Activated B cell treated with CpG ODN at 0.5 μM for 24 hours (primary cell): ENCODE results near the gene VAV2. TPM values are rescaled to one million over a fixed set of nuclear protein-coding genes. Genes with fewer than 3 reads are reported as not detected.

Source experiments
- ATAC-seq: fragments of 200-7000 bp; cut with Tn5 transposase; one replicate; pipeline ENCODE4 v1.10.0; 2021; ENCODE audit warnings: low read depth, mild to moderate bottlenecking, moderate library complexity
- CTCF ChIA-PET: fragments of 350-600 bp; sonication (Branson Sonifier 250); formaldehyde crosslinking; loops from one replicate; lab custom pipeline; 2021; ENCODE audit warnings: antibody characterized with exemption; lab: Charles Lee
- POLR2A ChIA-PET: fragments of 350-600 bp; sonication (Branson Sonifier 250); formaldehyde crosslinking; loops from one replicate; lab custom pipeline; 2021; ENCODE audit warnings: antibody characterized with exemption; lab: Charles Lee
- DNase-seq: peaks from one replicate; pipeline ENCODE4 v3.0.0; 2022
- H3K27ac Mint-ChIP-seq: one replicate; pipeline ENCODE4 v1.8.0; 2020; ENCODE audit warnings: mixed read lengths
- H3K27me3 Mint-ChIP-seq: one replicate; pipeline ENCODE4 v1.8.0; 2021; ENCODE audit warnings: mixed read lengths
- H3K36me3 Mint-ChIP-seq: one replicate; pipeline ENCODE4 v1.8.0; 2021; ENCODE audit warnings: low read depth, mixed read lengths
- H3K4me1 Mint-ChIP-seq: one replicate; pipeline ENCODE4 v1.8.0; 2021; ENCODE audit warnings: mixed read lengths
- H3K4me3 Mint-ChIP-seq: one replicate; pipeline ENCODE4 v1.8.0; 2020; ENCODE audit warnings: mild to moderate bottlenecking, mixed read lengths
- H3K9me3 Mint-ChIP-seq: one replicate; pipeline ENCODE4 v1.8.0; 2020; ENCODE audit warnings: mixed read lengths
- intact Hi-C: fragments of 100-400 bp; cut with micrococcal nuclease; formaldehyde crosslinking; loops from one replicate; pipeline ENCODE4 v1.15.1; 2024
- total RNA-seq: library from RNA; stranded (reverse); gene quantifications from 2 replicates; pipeline ENCODE4 v1.2.3, GENCODE V29; 2022
- TF ChIP-seq, protein P1 (sequence below): fragments of 200-600 bp; IDR thresholded peaks from one replicate; pipeline ENCODE4 v1.8.0; 2022; ENCODE audit warnings: antibody characterized with exemption, mild to moderate bottlenecking

The VAV2 gene
- total RNA-seq, 1 donor from 2014 or later: 99.6 TPM

GRCh38 chr9:133803028-133803585, 189.0 kb downstream of the VAV2 start:
- no peak for ATAC-seq
- intact Hi-C loops: no loop called here
- TF ChIP-seq, protein P1, sequence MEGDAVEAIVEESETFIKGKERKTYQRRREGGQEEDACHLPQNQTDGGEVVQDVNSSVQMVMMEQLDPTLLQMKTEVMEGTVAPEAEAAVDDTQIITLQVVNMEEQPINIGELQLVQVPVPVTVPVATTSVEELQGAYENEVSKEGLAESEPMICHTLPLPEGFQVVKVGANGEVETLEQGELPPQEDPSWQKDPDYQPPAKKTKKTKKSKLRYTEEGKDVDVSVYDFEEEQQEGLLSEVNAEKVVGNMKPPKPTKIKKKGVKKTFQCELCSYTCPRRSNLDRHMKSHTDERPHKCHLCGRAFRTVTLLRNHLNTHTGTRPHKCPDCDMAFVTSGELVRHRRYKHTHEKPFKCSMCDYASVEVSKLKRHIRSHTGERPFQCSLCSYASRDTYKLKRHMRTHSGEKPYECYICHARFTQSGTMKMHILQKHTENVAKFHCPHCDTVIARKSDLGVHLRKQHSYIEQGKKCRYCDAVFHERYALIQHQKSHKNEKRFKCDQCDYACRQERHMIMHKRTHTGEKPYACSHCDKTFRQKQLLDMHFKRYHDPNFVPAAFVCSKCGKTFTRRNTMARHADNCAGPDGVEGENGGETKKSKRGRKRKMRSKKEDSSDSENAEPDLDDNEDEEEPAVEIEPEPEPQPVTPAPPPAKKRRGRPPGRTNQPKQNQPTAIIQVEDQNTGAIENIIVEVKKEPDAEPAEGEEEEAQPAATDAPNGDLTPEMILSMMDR: no peak
- CTCF ChIA-PET: interaction anchor here (1.0 kb wide), 1 partner anchor 10 kb away, joined by 3 read pairs; no protein-coding TSS in a partner anchor
- Mint-ChIP-seq H3K9me3 (no peaks in the 10 kb centered on the region), H3K27me3 (no peaks in the 10 kb centered on the region), H3K4me1 (peaks cover 2% of the 10 kb centered on the region), H3K27ac (no peak overlapping the region), H3K4me3 (no peak overlapping the region), H3K36me3 (peaks cover 72% of the 10 kb centered on the region)
- no peak for DNase-seq
- POLR2A ChIA-PET: no interaction called here

DNA sequence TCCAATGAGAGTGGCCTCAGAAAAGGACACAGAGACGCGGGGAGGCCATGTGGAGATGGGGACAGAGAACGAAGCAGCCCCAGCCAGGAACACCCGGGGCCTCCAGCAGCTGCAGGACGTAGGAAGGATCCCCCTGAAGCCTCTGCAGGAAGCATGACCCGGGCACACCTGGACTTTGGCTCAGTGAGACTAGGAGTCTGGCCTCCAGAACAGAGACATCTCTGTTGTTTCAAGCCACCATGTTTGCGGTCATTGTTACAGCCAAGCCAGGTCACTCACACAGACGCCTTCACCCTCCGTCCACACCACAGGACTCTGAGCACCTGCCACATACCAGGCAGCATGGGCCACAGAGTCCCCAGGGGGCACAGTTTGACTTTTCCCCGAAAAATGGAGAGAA, 190.4 kb downstream of the VAV2 start:
- Mint-ChIP-seq H3K27ac (no peak overlapping the region), H3K9me3 (no peaks in the 10 kb centered on the region), H3K36me3 (peaks cover 67% of the 10 kb centered on the region), H3K4me1 (peaks cover 2% of the 10 kb centered on the region), H3K27me3 (no peaks in the 10 kb centered on the region), H3K4me3 (no peak overlapping the region)
- ChIA-PET CTCF (no interaction called here), POLR2A (no interaction called here)
- no peak for ATAC-seq
- DNase-seq: no peak
- intact Hi-C loops: no loop called here
- TF ChIP-seq, protein P1: no peak

DNA sequence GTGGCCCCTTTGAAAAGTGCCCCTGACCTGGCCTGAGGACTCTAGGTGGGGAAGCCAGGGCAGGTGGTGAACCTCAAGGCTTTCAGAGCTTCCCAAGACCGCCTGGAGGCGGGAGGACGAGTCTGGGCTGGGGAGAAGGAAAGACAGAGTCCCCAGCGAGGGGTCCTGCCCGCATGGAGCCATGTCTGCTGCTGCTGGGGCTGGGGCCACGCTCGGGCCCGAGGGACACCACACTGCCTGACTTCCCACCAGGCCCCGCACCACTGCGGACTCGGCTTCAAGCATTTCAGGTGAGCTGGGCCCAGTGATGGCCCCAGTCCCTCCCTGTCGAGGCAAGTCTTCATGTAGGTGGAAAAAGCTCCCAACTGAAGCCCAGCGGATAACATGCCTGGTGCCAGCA, 191.9 kb downstream of the VAV2 start:
- CTCF ChIA-PET: interaction anchor here (1.5 kb wide), 1 partner anchor 193 kb away, joined by 5 read pairs; no protein-coding TSS in a partner anchor
- no peaks in the 10 kb centered on the region for H3K27me3 Mint-ChIP-seq

DNA sequence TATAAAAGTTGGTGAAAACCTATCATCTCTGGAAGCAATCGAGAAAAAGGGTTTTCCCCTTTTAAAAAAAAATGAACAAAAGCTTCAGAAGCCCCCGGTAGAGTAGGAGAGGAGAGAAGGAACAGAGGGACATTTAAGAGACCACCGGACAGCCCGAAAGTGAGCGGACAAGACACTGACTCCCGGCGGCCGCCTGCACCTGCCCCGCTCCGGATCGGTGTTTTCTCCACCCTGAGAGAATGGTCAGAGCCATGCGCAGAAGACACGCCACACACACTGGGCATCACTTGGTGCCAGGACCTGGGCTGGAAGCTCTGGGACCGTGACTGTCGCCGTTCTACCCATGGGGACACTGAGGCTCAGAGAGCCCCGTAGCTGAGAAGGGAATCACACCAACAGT, 192.4 kb downstream of the VAV2 start:
- no peaks in the 10 kb centered on the region for H3K9me3 Mint-ChIP-seq

More for the DNA sequence above, 191.9 kb downstream of the VAV2 start:
- Mint-ChIP-seq H3K27ac (no peak overlapping the region), H3K4me3 (no peak overlapping the region), H3K9me3 (no peaks in the 10 kb centered on the region), H3K36me3 (peaks cover 66% of the 10 kb centered on the region), H3K4me1 (peaks cover 13% of the 10 kb centered on the region)
- DNase-seq (no peak), ATAC-seq (no peak)
- intact Hi-C loops: no loop called here
- POLR2A ChIA-PET: no interaction called here
- TF ChIP-seq, protein P1: no peak

GRCh38 chr9:133799106-133799505, 193.0 kb downstream of the VAV2 start:
- intact Hi-C loops: no loop called here
- POLR2A ChIA-PET: no interaction called here
- H3K4me3 Mint-ChIP-seq: no peak overlapping the region
- no peaks in the 10 kb centered on the region for H3K27me3 Mint-ChIP-seq
- DNase-seq (no peak), ATAC-seq (no peak)
- H3K9me3 Mint-ChIP-seq: no peaks in the 10 kb centered on the region
- TF ChIP-seq, protein P1: no peak
- no peak overlapping the region for H3K27ac Mint-ChIP-seq
- H3K36me3 Mint-ChIP-seq: peaks cover 75% of the 10 kb centered on the region
- H3K4me1 Mint-ChIP-seq: peaks cover 24% of the 10 kb centered on the region
- CTCF ChIA-PET: no interaction called here

More for the DNA sequence above, 192.4 kb downstream of the VAV2 start:
- Mint-ChIP-seq H3K27ac (no peak overlapping the region), H3K4me1 (peaks cover 18% of the 10 kb centered on the region), H3K27me3 (no peaks in the 10 kb centered on the region), H3K36me3 (peaks cover 70% of the 10 kb centered on the region), H3K4me3 (no peak overlapping the region)
- POLR2A ChIA-PET: no interaction called here
- TF ChIP-seq, protein P1: no peak
- CTCF ChIA-PET: interaction anchor here (1.5 kb wide), 1 partner anchor 194 kb away, joined by 5 read pairs; no protein-coding TSS in a partner anchor
- no peak for DNase-seq
- ATAC-seq: no peak
- intact Hi-C loops: no loop called here
